ENCODE data around the gene MATN1.

The MATN1 gene

DNA sequence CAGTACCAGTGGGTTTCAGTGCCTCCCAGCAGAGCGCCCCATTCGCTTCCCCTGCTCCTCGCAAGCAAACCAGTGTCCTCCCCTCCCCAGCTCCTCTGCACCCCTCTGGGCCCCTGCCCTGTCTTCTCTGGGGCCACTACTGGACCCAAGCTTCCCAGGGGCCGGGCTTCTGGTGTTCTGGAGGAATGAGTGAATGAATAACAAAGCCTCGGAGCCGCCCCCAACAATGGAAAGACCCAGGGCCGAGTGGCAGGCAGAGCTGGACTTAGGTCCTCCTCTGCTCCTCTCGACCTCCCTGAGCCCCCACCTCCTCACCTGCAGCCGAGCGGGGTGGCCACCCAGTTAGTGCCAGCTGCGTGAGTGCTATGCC lies 37.6 kb downstream of the MATN1 start:
- in situ Hi-C loops (cut with MboI; ENCODE audit: low pct_unique_long_range_greater_than_20kb, low sequenced_read_pairs, unreplicated experiment): no loop called here
- TF ChIP-seq, protein P1, sequence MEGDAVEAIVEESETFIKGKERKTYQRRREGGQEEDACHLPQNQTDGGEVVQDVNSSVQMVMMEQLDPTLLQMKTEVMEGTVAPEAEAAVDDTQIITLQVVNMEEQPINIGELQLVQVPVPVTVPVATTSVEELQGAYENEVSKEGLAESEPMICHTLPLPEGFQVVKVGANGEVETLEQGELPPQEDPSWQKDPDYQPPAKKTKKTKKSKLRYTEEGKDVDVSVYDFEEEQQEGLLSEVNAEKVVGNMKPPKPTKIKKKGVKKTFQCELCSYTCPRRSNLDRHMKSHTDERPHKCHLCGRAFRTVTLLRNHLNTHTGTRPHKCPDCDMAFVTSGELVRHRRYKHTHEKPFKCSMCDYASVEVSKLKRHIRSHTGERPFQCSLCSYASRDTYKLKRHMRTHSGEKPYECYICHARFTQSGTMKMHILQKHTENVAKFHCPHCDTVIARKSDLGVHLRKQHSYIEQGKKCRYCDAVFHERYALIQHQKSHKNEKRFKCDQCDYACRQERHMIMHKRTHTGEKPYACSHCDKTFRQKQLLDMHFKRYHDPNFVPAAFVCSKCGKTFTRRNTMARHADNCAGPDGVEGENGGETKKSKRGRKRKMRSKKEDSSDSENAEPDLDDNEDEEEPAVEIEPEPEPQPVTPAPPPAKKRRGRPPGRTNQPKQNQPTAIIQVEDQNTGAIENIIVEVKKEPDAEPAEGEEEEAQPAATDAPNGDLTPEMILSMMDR (IDR thresholded peaks at IDR 0.05; ENCODE audit: extremely low read depth, insufficient read depth, missing control alignments): no peak
- no peak for DNase-seq (ENCODE audit: low spot score)

DNA sequence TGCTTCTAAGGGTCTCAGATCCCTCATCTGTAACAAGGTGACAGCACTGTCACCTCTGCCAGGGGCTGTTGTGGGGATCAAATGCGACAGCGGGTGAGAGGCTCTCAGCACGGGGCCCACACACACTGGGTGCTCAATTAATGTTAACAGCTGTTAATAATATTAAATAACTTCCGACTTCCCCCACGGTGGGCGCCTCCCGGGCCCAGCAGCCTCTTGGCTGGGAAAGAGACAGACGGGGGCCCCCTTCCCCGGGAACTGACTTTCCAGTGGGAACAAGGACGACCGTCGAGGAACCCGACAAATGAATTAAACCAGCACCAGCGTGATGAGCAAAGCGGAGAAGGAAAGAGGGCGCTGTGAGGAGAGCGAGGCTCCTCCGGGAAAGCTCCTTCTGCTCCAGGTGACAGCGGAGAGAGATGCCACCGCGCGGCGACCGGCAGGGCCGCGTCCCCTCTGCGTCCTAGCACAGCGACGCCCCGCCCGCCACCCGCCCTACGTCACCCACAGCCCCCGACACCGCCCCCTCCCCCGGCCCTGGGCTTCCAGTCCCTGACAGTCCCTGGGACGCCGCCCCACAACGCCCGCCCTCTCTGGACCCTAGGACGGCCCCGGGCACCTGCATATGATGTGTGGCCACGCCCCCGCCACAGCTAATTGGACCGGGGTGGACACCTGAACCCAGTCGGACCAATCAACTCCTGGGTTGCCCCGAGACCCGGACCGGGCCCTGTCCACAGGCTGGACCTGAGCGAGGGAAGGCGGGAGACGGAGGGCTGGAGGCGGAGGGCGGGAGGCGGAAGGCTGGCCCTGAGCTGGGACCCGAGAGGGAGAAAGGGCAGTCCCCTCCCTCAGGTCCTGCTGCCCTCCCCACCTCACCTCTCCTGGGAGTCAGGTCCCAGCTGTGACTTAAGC lies 38.2 kb downstream of the MATN1 start:
- DNase-seq (ENCODE audit: low spot score): no peak
- in situ Hi-C loops (cut with MboI; ENCODE audit: low pct_unique_long_range_greater_than_20kb, low sequenced_read_pairs, unreplicated experiment): no loop called here
- TF ChIP-seq, protein P1 (IDR thresholded peaks at IDR 0.05; ENCODE audit: extremely low read depth, insufficient read depth, missing control alignments): no peak

DNA sequence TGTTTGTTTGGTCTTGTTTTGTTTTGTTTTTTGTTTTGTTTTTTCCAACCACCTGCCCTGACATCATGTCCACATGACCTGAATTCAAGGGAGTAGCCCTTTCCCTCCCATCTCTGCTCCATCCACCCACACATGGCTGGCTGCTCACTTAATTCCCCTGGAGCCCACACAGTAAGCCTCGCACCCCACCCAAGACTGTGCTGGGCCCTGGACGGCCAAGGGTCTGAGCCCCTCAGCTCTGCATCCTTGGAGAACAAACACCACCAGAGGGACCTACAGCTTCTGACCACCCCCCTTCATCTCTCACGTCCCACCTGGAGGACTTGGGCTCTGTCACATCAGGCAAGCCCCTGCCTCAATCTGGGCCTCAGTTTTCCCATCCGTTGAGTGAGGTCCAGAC lies 39.1 kb downstream of the MATN1 start:
- in situ Hi-C loops (cut with MboI; ENCODE audit: low pct_unique_long_range_greater_than_20kb, low sequenced_read_pairs, unreplicated experiment): no loop called here
- TF ChIP-seq, protein P1 (IDR thresholded peaks at IDR 0.05; ENCODE audit: extremely low read depth, insufficient read depth, missing control alignments): no peak

DNA sequence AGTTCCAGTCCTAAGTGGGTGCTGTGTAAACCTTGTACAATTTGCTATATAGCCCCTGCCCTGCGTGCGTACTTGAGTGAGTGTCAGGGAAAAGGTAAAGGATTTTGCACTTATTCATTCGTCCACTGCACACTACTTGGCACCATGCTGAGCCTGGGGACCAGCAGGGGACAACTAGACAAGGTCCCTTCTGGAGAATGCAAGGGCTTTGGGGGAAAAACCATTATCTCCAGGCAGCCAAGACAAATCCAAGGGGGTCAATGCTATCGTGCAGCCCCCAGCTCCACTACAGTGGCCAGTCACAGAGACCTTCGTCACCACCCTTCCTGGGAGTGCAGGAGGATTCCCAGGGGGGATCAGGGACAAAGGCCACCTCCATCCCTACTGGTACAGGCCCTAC lies 39.7 kb downstream of the MATN1 start:
- TF ChIP-seq, protein P1 (IDR thresholded peaks at IDR 0.05; ENCODE audit: extremely low read depth, insufficient read depth, missing control alignments): no peak
- in situ Hi-C loops (cut with MboI; ENCODE audit: low pct_unique_long_range_greater_than_20kb, low sequenced_read_pairs, unreplicated experiment): no loop called here
- no peak for DNase-seq (ENCODE audit: low spot score)

More for the DNA sequence above, 39.1 kb downstream of the MATN1 start:
- no peak for DNase-seq (ENCODE audit: low spot score)

DNA sequence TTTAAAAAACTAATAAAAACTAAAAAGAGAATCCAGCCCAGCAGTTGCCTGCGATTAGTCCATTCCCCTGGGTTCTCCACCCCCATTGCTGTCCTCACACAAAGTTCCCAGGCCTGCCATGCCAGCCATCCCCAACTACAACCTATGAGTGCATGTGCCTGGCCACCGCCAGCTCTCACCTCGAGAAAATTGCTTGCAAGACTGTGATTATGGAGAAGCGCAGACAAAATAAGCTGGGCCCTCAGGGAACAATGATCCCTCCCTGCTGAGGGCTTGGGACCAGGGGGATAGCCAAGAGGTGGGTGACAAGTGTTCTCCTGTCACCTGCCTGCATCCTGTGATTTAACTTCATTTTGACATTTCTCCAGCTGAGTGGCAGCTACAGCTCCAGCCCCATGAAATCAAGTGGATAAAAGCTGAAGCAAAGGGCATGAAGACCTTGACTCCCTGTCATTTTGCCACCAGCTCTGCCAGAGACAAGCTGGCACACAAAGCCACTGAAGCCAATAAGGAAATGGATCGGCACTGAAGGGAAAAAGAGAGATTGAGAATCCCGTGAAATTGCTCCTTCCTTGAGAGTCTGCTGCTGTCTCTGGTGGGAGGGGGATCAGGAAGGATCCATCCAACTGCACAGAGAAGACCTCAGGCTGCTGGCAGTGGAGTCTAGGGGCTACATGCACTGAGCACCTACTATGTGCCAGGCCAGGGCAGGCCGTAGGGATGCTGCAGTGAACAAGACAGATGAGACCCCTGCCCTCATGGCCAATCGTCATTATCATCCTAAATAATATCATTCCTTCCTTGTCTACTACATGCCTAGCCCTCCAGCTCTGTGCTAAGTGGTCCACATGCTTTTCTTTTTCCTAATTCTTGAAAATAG lies 40.7 kb downstream of the MATN1 start:
- no peak for DNase-seq (ENCODE audit: low spot score)
- TF ChIP-seq, protein P1 (IDR thresholded peaks at IDR 0.05; ENCODE audit: extremely low read depth, insufficient read depth, missing control alignments): no peak
- in situ Hi-C loops (cut with MboI; ENCODE audit: low pct_unique_long_range_greater_than_20kb, low sequenced_read_pairs, unreplicated experiment): no loop called here

DNA sequence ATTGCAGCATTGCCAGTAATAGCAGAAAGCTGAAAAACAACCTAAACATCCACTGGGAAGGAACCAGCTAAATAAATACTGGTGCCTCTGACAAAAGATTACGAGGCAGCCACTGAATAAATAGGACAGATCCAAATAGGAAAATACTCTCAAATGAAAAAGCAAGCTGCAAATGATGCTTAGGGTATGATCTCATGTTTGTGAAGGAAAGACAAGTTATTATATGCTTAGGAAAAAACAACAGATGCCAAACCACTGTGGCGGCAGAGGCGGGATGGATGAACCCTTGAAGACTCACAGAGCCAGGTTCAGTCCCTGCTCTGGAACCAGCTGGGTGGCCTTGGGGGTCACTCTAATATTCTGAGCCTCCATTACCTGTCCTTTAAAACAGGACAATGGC lies 41.6 kb downstream of the MATN1 start:
- in situ Hi-C loops (cut with MboI; ENCODE audit: low pct_unique_long_range_greater_than_20kb, low sequenced_read_pairs, unreplicated experiment): no loop called here
- TF ChIP-seq, protein P1 (IDR thresholded peaks at IDR 0.05; ENCODE audit: extremely low read depth, insufficient read depth, missing control alignments): no peak
- no peak for DNase-seq (ENCODE audit: low spot score)

Measured in GM13977 (cell line).